Measurements from ENCODE around the gene RNF213. TPM values are rescaled to one million over a fixed set of nuclear protein-coding genes. Genes with fewer than 3 reads are reported as not detected.
A peak's percentile ranks its signal among the peaks of the same experiment; 100 is the strongest.

RNF213 gene
- total RNA-seq, 1 donor from 2014 or later: 29.6 TPM

DNA sequence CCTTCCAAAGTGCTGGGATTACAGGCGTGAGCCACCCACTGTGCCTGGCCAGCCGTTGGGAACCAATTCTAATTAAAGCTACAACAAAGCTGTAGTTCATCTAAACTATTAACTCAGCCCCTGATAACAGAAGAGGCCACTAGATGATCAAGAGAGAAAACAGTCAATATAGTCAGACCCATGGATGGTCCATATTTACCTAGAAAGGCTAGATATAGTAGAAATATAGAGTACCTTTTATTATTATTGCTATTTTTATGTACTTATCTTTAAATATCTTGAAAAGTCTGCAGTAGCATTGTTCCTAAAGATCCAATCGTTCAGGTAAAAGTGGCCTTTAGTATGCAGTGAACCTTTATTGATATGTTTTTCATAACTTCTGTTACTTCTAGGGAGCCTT is 43.2 kb downstream of the RNF213 start:
- no peak overlapping the region for H3K4me3 Mint-ChIP-seq
- H3K9me3 Mint-ChIP-seq: peaks cover 2% of the 10 kb centered on the region
- no peaks in the 10 kb centered on the region for H3K4me1 Mint-ChIP-seq
- no peak for TF ChIP-seq CTCF (conservative IDR thresholded peaks at IDR 0.05)
- no peaks in the 10 kb centered on the region for H3K27me3 Mint-ChIP-seq (ENCODE audit: low read depth)
- no peak overlapping the region for H3K27ac Mint-ChIP-seq (ENCODE audit: unreplicated experiment)
- DNase-seq (ENCODE audit: low read depth, low spot score): no peak
- H3K36me3 Mint-ChIP-seq (ENCODE audit: low read depth): peaks cover 44% of the 10 kb centered on the region

GRCh38 chr17:80307994-80308691 is 47.5 kb downstream of the RNF213 start:
- Mint-ChIP-seq H3K27ac (ENCODE audit: unreplicated experiment) (peak overlapping the region; percentile 84), H3K9me3 (peaks cover 2% of the 10 kb centered on the region), H3K36me3 (ENCODE audit: low read depth) (peaks cover 29% of the 10 kb centered on the region), H3K4me1 (no peaks in the 10 kb centered on the region), H3K27me3 (ENCODE audit: low read depth) (no peaks in the 10 kb centered on the region), H3K4me3 (no peak overlapping the region)
- TF ChIP-seq CTCF (conservative IDR thresholded peaks at IDR 0.05): no peak
- no peak for DNase-seq (ENCODE audit: low read depth, low spot score)

- Mint-ChIP-seq H3K36me3 (ENCODE audit: low read depth) (peaks cover 28% of the 10 kb centered on the region), H3K27ac (ENCODE audit: unreplicated experiment) (no peak overlapping the region), H3K9me3 (no peaks in the 10 kb centered on the region), H3K4me1 (no peaks in the 10 kb centered on the region), H3K27me3 (ENCODE audit: low read depth) (no peaks in the 10 kb centered on the region), H3K4me3 (no peak overlapping the region)
- DNase-seq (ENCODE audit: low read depth, low spot score): no peak
- no peak for TF ChIP-seq CTCF (conservative IDR thresholded peaks at IDR 0.05)
Observed at GRCh38 chr17:80308692-80309517, 48.3 kb downstream of the RNF213 start.

GRCh38 chr17:80311216-80311827 is 50.7 kb downstream of the RNF213 start:
- peaks cover 22% of the 10 kb centered on the region for H3K36me3 Mint-ChIP-seq (ENCODE audit: low read depth)
- H3K27ac Mint-ChIP-seq (ENCODE audit: unreplicated experiment): no peak overlapping the region
- no peaks in the 10 kb centered on the region for H3K27me3 Mint-ChIP-seq (ENCODE audit: low read depth)
- H3K4me1 Mint-ChIP-seq: no peaks in the 10 kb centered on the region
- H3K9me3 Mint-ChIP-seq: no peaks in the 10 kb centered on the region
- no peak for DNase-seq (ENCODE audit: low read depth, low spot score)
- no peak for TF ChIP-seq CTCF (conservative IDR thresholded peaks at IDR 0.05)
- no peak overlapping the region for H3K4me3 Mint-ChIP-seq

- H3K36me3 Mint-ChIP-seq (ENCODE audit: low read depth): peaks cover 28% of the 10 kb centered on the region
Observed at GRCh38 chr17:80312621-80313135, 52.0 kb downstream of the RNF213 start.

More at GRCh38 chr17:80312621-80313135, 52.0 kb downstream of the RNF213 start:
- Mint-ChIP-seq H3K4me1 (no peaks in the 10 kb centered on the region), H3K27ac (ENCODE audit: unreplicated experiment) (no peak overlapping the region), H3K4me3 (no peak overlapping the region), H3K27me3 (ENCODE audit: low read depth) (no peaks in the 10 kb centered on the region), H3K9me3 (no peaks in the 10 kb centered on the region)
- no peak for TF ChIP-seq CTCF (conservative IDR thresholded peaks at IDR 0.05)
- DNase-seq (ENCODE audit: low read depth, low spot score): no peak

Data from neural crest cell (in vitro differentiated cells).